Measurements from ENCODE around the gene SLC7A14.

SLC7A14 gene

GRCh38 chr3:170608475-170608874 is 22.6 kb upstream of the SLC7A14 start:
- Mint-ChIP-seq H3K9me3 (no peaks in the 10 kb centered on the region), H3K27me3 (peaks cover 40% of the 10 kb centered on the region), H3K36me3 (ENCODE audit: insufficient read depth) (no peaks in the 10 kb centered on the region), H3K4me3 (no peak overlapping the region), H3K4me1 (no peaks in the 10 kb centered on the region), H3K27ac (ENCODE audit: low read depth) (no peak overlapping the region)
- ATAC-seq (replicated peaks; ENCODE audit: extremely low read depth, poor library complexity, severe bottlenecking) (no peak), DNase-seq (ENCODE audit: low spot score in 2 of 2) (no peak)

- no peak for ATAC-seq (replicated peaks; ENCODE audit: extremely low read depth, poor library complexity, severe bottlenecking)
- no peaks in the 10 kb centered on the region for H3K9me3 Mint-ChIP-seq
- H3K27me3 Mint-ChIP-seq: peaks cover 33% of the 10 kb centered on the region
- H3K4me3 Mint-ChIP-seq: no peak overlapping the region
- DNase-seq (ENCODE audit: low spot score in 2 of 2): no peak
- H3K27ac Mint-ChIP-seq (ENCODE audit: low read depth): no peak overlapping the region
- no peaks in the 10 kb centered on the region for H3K4me1 Mint-ChIP-seq
- no peaks in the 10 kb centered on the region for H3K36me3 Mint-ChIP-seq (ENCODE audit: insufficient read depth)
These were observed 20.8 kb upstream of the SLC7A14 start for GRCh38 chr3:170606675-170607074.

DNA sequence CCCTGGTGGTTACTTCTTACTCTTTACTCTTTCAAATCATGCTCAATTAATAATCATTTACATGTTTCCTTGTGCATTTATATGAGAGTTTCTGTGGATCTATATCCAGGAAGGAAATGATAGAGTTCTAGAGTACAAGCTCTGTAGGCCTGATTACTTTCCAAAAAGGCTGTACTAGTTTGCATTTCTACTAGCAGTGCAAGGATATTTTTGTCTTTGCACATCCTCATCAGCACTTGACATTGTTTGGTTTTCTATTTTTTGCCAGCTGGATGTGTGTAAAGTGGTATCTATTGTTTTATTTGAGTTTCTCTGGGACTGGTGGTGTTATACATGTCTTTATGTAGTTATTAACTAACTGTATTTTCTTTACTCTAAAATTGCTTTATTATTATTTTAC is 19.6 kb upstream of the SLC7A14 start:
- Mint-ChIP-seq H3K4me3 (no peak overlapping the region), H3K4me1 (no peaks in the 10 kb centered on the region), H3K27me3 (peaks cover 32% of the 10 kb centered on the region), H3K9me3 (no peaks in the 10 kb centered on the region), H3K36me3 (ENCODE audit: insufficient read depth) (no peaks in the 10 kb centered on the region), H3K27ac (ENCODE audit: low read depth) (no peak overlapping the region)
- DNase-seq (ENCODE audit: low spot score in 2 of 2): no peak
- no peak for ATAC-seq (replicated peaks; ENCODE audit: extremely low read depth, poor library complexity, severe bottlenecking)

GRCh38 chr3:170603770-170604510 is 18.1 kb upstream of the SLC7A14 start:
- peaks cover 32% of the 10 kb centered on the region for H3K27me3 Mint-ChIP-seq
- DNase-seq (ENCODE audit: low spot score in 2 of 2) (no peak), ATAC-seq (replicated peaks; ENCODE audit: extremely low read depth, poor library complexity, severe bottlenecking) (no peak)
- H3K4me3 Mint-ChIP-seq: no peak overlapping the region
- H3K36me3 Mint-ChIP-seq (ENCODE audit: insufficient read depth): no peaks in the 10 kb centered on the region
- no peaks in the 10 kb centered on the region for H3K9me3 Mint-ChIP-seq
- H3K4me1 Mint-ChIP-seq: no peaks in the 10 kb centered on the region
- no peak overlapping the region for H3K27ac Mint-ChIP-seq (ENCODE audit: low read depth)

DNA sequence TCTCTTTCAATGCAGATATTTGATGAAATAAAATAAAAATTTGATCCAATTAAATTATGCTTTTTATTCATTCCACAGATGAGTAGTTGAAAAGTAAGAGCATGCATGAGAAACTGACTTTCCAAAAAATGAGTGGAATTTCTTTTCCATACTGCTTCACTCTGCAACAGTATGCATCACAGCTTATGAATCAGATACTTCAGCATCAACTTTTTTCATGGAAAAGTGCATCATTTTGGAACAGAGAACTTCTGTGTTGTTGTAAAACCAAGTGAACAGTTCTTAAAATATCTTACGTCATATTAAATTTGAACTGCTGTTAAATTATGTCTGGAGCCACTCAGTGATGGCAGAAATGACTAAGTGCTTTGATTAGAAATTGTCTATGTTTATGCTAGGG is 16.7 kb upstream of the SLC7A14 start:
- Mint-ChIP-seq H3K27me3 (peaks cover 32% of the 10 kb centered on the region), H3K9me3 (no peaks in the 10 kb centered on the region), H3K27ac (ENCODE audit: low read depth) (no peak overlapping the region), H3K4me3 (no peak overlapping the region), H3K4me1 (no peaks in the 10 kb centered on the region), H3K36me3 (ENCODE audit: insufficient read depth) (no peaks in the 10 kb centered on the region)
- no peak for ATAC-seq (replicated peaks; ENCODE audit: extremely low read depth, poor library complexity, severe bottlenecking)
- DNase-seq (ENCODE audit: low spot score in 2 of 2): no peak

DNA sequence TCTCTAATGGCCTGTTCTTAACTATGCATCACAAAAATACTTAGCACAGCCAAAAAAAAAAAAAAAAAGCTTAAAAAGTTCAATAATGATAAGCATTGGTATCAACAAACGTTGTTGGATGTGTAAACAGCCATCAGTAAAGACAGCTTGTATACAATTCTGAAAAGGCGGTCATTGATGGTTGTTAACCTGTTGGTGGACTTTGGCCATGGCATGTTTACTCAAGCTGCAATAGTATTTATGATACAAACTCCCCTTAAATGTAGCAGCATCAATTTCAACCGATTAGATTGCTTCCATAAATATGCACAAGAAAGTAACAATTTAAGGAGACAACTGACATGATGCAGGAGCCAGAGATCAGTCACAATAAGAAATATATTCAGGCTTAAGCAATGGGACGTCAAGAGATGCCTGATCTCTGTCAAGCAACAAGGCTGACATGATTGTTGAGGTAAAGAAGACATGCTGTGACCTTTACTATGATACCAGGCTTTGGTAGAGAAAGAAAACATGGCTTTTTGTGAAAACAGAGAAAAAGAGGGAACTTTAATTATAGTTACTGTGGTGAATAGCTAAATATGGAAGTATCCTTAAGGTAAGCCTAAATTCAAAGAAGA is 14.2 kb upstream of the SLC7A14 start:
- Mint-ChIP-seq H3K4me3 (no peak overlapping the region), H3K4me1 (no peaks in the 10 kb centered on the region), H3K27me3 (peaks cover 41% of the 10 kb centered on the region), H3K27ac (ENCODE audit: low read depth) (no peak overlapping the region), H3K9me3 (no peaks in the 10 kb centered on the region), H3K36me3 (ENCODE audit: insufficient read depth) (no peaks in the 10 kb centered on the region)
- DNase-seq (ENCODE audit: low spot score in 2 of 2) (no peak), ATAC-seq (replicated peaks; ENCODE audit: extremely low read depth, poor library complexity, severe bottlenecking) (no peak)

DNA sequence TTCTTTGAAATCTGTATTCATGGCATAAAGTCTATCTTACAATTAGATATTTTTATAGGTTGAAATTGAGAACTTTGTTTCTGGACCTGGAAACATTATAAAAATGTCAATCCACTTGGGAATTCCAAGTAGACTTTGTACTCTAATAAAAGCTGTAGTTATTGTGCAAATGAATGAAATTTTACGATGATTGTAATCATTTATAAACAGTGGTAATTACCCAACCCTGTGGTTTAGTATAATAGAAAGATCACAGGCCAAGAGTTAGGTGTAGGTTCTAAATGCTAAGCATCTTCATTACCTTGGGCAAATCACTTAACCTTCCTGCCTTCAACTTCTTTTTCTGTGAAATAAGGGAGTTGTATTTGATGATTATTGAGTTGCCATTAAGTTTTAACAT is 13.2 kb upstream of the SLC7A14 start:
- ATAC-seq (replicated peaks; ENCODE audit: extremely low read depth, poor library complexity, severe bottlenecking) (no peak), DNase-seq (ENCODE audit: low spot score in 2 of 2) (no peak)
- Mint-ChIP-seq H3K27me3 (peaks cover 32% of the 10 kb centered on the region), H3K27ac (ENCODE audit: low read depth) (no peak overlapping the region), H3K36me3 (ENCODE audit: insufficient read depth) (no peaks in the 10 kb centered on the region), H3K9me3 (no peaks in the 10 kb centered on the region), H3K4me1 (no peaks in the 10 kb centered on the region), H3K4me3 (no peak overlapping the region)

DNA sequence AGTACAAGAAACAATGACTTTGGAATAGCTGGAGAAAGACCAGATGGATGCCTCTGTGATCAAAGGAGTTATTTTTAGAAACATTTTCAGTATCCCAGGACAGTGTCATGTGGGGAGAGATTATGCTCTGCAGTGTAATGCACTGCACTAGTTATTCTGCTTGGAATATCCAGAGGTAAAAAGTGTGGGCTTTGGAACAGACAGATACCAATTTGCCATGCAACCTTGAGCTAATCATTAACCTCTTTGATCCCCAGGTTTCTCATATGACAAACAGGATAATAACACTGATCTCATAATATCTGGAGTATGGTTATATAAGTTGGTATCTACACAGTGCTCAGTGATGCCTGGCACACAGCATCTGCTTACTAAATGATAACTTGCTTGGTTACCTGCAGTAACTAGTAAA is 12.2 kb upstream of the SLC7A14 start:
- ATAC-seq (replicated peaks; ENCODE audit: extremely low read depth, poor library complexity, severe bottlenecking) (no peak), DNase-seq (ENCODE audit: low spot score in 2 of 2) (no peak)
- H3K36me3 Mint-ChIP-seq (ENCODE audit: insufficient read depth): no peaks in the 10 kb centered on the region
- no peaks in the 10 kb centered on the region for H3K4me1 Mint-ChIP-seq
- no peak overlapping the region for H3K27ac Mint-ChIP-seq (ENCODE audit: low read depth)
- no peak overlapping the region for H3K4me3 Mint-ChIP-seq
- H3K9me3 Mint-ChIP-seq: no peaks in the 10 kb centered on the region
- peaks cover 22% of the 10 kb centered on the region for H3K27me3 Mint-ChIP-seq

GRCh38 chr3:170594528-170594927 is 8.7 kb upstream of the SLC7A14 start:
- Mint-ChIP-seq H3K4me3 (no peak overlapping the region), H3K4me1 (no peaks in the 10 kb centered on the region), H3K9me3 (no peaks in the 10 kb centered on the region), H3K27ac (ENCODE audit: low read depth) (no peak overlapping the region), H3K27me3 (peaks cover 23% of the 10 kb centered on the region), H3K36me3 (ENCODE audit: insufficient read depth) (no peaks in the 10 kb centered on the region)
- ATAC-seq (replicated peaks; ENCODE audit: extremely low read depth, poor library complexity, severe bottlenecking): no peak
- DNase-seq (ENCODE audit: low spot score in 2 of 2): no peak

DNA sequence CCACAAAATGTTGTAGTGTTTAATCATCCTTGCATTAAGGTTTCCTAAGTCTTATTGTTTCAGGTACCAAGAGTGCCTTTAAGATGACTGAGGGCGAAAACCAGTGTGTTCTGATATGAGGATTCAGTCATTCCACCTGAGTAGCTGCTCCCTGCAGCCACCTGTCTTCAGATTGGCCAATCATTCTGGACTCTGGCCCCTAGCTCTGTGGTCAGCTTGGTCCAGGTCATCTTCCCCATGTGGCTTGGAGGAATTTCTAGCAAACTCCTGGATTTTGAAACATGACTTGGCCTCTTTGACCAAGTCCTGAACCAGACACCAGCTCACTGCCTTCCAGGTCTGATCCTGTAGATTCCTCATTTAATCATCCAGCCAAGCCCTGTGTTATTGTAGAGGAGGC is 7.8 kb upstream of the SLC7A14 start:
- H3K4me1 Mint-ChIP-seq: no peaks in the 10 kb centered on the region
- DNase-seq (ENCODE audit: low spot score in 2 of 2) (no peak), ATAC-seq (replicated peaks; ENCODE audit: extremely low read depth, poor library complexity, severe bottlenecking) (no peak)
- H3K27ac Mint-ChIP-seq (ENCODE audit: low read depth): no peak overlapping the region
- no peak overlapping the region for H3K4me3 Mint-ChIP-seq
- H3K36me3 Mint-ChIP-seq (ENCODE audit: insufficient read depth): no peaks in the 10 kb centered on the region
- peaks cover 32% of the 10 kb centered on the region for H3K27me3 Mint-ChIP-seq
- H3K9me3 Mint-ChIP-seq: no peaks in the 10 kb centered on the region

- DNase-seq (ENCODE audit: low spot score in 2 of 2) (no peak), ATAC-seq (replicated peaks; ENCODE audit: extremely low read depth, poor library complexity, severe bottlenecking) (no peak)
- no peak overlapping the region for H3K27ac Mint-ChIP-seq (ENCODE audit: low read depth)
- H3K27me3 Mint-ChIP-seq: peaks cover 55% of the 10 kb centered on the region
- no peaks in the 10 kb centered on the region for H3K36me3 Mint-ChIP-seq (ENCODE audit: insufficient read depth)
- H3K4me1 Mint-ChIP-seq: no peaks in the 10 kb centered on the region
- H3K4me3 Mint-ChIP-seq: no peak overlapping the region
- H3K9me3 Mint-ChIP-seq: no peaks in the 10 kb centered on the region
These were observed 3.2 kb upstream of the SLC7A14 start for GRCh38 chr3:170589113-170589512.

- no peaks in the 10 kb centered on the region for H3K36me3 Mint-ChIP-seq (ENCODE audit: insufficient read depth)
- H3K4me1 Mint-ChIP-seq: no peaks in the 10 kb centered on the region
- no peak overlapping the region for H3K27ac Mint-ChIP-seq (ENCODE audit: low read depth)
- H3K9me3 Mint-ChIP-seq: no peaks in the 10 kb centered on the region
- no peak overlapping the region for H3K4me3 Mint-ChIP-seq
- no peak for ATAC-seq (replicated peaks; ENCODE audit: extremely low read depth, poor library complexity, severe bottlenecking)
- peaks cover 70% of the 10 kb centered on the region for H3K27me3 Mint-ChIP-seq
- DNase-seq (ENCODE audit: low spot score in 2 of 2): no peak
These were observed 603 bp downstream of the SLC7A14 start for GRCh38 chr3:170585008-170585936.
